ENCODE measurements around the gene GPR37. TPM values are rescaled to one million over a fixed set of nuclear protein-coding genes. Genes with fewer than 3 reads are reported as not detected.

GPR37 gene
- total and polyA plus RNA-seq, 10 of the 15 experiments (the other 5 are each of a cell fraction or from before 2014, with no cell fraction given), result 0.02 TPM; not detected in 9

- Histone ChIP-seq H3K4me2 (ENCODE audit: control insufficient read depth, insufficient read depth) (no peak overlapping the region), H4K20me1 (ENCODE audit: control insufficient read depth, insufficient read depth) (no peaks in the 10 kb centered on the region), H3K79me2 (ENCODE audit: control insufficient read depth, insufficient read depth, low read length) (no peaks in the 10 kb centered on the region), H3K9ac (ENCODE audit: control insufficient read depth, insufficient read depth, low read length) (no peak overlapping the region), H3K27ac (ENCODE audit: control insufficient read depth, insufficient read depth) (no peak overlapping the region), H3K27me3 (replicated peaks in 1 of 2; ENCODE audit: control insufficient read depth in 2 of 2, insufficient read depth in 2 of 2, low read length in 1 of 2) (no peaks in the 10 kb centered on the region), H3K4me1 (ENCODE audit: control insufficient read depth, insufficient read depth, low read length) (no peaks in the 10 kb centered on the region), H3K36me3 (ENCODE audit: control insufficient read depth in 2 of 2, insufficient read depth in 2 of 2, low read length in 1 of 2) (no peaks in the 10 kb centered on the region), H3K9me3 (replicated peaks; ENCODE audit: control insufficient read depth, insufficient read depth, low read length) (no peaks in the 10 kb centered on the region), H2AFZ (ENCODE audit: control insufficient read depth, low read depth, low read length) (no peak overlapping the region), H3K4me3 (no peak overlapping the region)
- no TSS peak for BruUV-seq (replicated peaks)
- ChIA-PET RAD21 (ENCODE audit: unreplicated experiment) (no interaction called here), CTCF (interaction anchor here (1.4 kb wide), 1 partner anchor 13 kb away, joined by 3 read pairs; no protein-coding TSS in a partner anchor), POLR2A (no interaction called here), SMC1A (ENCODE audit: uncharacterized antibody, unreplicated experiment) (no interaction called here)
- FAIRE-seq (no peak), ATAC-seq (no peak), DNase-seq (ENCODE audit: low read depth, low spot score) (no peak)
- intact Hi-C loops (cut with micrococcal nuclease; ENCODE audit: unreplicated experiment), result no loop called here
- in situ Hi-C loops (cut with MboI), result no loop called here
- WGBS (ENCODE audit: insufficient coverage, insufficient replicate concordance, low lambda C conversion rate, missing lambda C conversion rate), result 7% methylated on average over 2 of the region's 2 CpGs
- TF ChIP-seq BACH1 (IDR thresholded peaks at IDR 0.05; ENCODE audit: borderline replicate concordance), result no peak
- no peak for TF ChIP-seq KDM1A (IDR thresholded peaks at IDR 0.05; ENCODE audit: borderline replicate concordance)
- TF ChIP-seq SMARCA5 (IDR thresholded peaks at IDR 0.05), result no peak
- TF ChIP-seq NR2C2 (IDR thresholded peaks at IDR 0.05; ENCODE audit: borderline replicate concordance, control insufficient read depth, insufficient read length, low read depth), result no peak
- TF ChIP-seq SREBF1 (IDR thresholded peaks at IDR 0.05; ENCODE audit: low read length), result no peak
- no peak for TF ChIP-seq PBX3 (IDR thresholded peaks at IDR 0.05; ENCODE audit: insufficient replicate concordance, low read depth, low read length)
- TF ChIP-seq BCL11A (IDR thresholded peaks at IDR 0.05; ENCODE audit: low read depth, low read length), result no peak
- TF ChIP-seq TBL1XR1 (IDR thresholded peaks at IDR 0.05; ENCODE audit: low read depth, low read length), result no peak
- TF ChIP-seq GATAD2B (conservative IDR thresholded peaks at IDR 0.05; ENCODE audit: low read depth), result no peak
- TF ChIP-seq SIX5 (IDR thresholded peaks at IDR 0.05; ENCODE audit: low read depth, low read length, severe bottlenecking), result no peak
These were observed 63.2 kb downstream of the GPR37 start for GRCh38 chr7:124702385-124702784.

All from GM12878 (cell line).